Activated CD4-positive, alpha-beta T cell treated with anti-CD3 and anti-CD28 coated beads, Interleukin-2, amount 10 ng/mL, durations not matched to agents 24 days and 14 days (primary cell): ENCODE results near the gene RITA1. TPM values are rescaled to one million over a fixed set of nuclear protein-coding genes. Genes with fewer than 3 reads are reported as not detected.
"Not testable (repeated sequence)": the region's sequence is repeated elsewhere in the genome, so short reads cannot be mapped to it uniquely, and the experiment has no call there.

Experiments
- DNase-seq: peaks from one replicate; pipeline ENCODE4 v3.0.0; 2022
- H3K27ac Mint-ChIP-seq: one replicate; pipeline ENCODE4 v1.8.0; 2022; ENCODE audit warnings: mild to moderate bottlenecking, mixed read lengths
- H3K27me3 Mint-ChIP-seq: one replicate; pipeline ENCODE4 v1.8.0; 2022; ENCODE audit warnings: mixed read lengths
- H3K36me3 Mint-ChIP-seq: one replicate; pipeline ENCODE4 v1.8.0; 2022; ENCODE audit warnings: low read depth, mild to moderate bottlenecking, mixed read lengths
- H3K4me1 Mint-ChIP-seq: one replicate; pipeline ENCODE4 v1.8.0; 2021; ENCODE audit warnings: mixed read lengths
- H3K4me3 Mint-ChIP-seq: one replicate; pipeline ENCODE4 v1.8.0; 2022; ENCODE audit warnings: mild to moderate bottlenecking, moderate library complexity, mixed read lengths
- H3K9me3 Mint-ChIP-seq: one replicate; pipeline ENCODE4 v1.8.0; 2021; ENCODE audit warnings: mixed read lengths
- intact Hi-C: fragments of 100-400 bp; cut with micrococcal nuclease; formaldehyde crosslinking; loops from one replicate; pipeline ENCODE4 v1.15.1; 2023
- total RNA-seq: library from RNA; stranded (reverse); gene quantifications from 2 replicates; pipeline ENCODE4 v1.2.3, GENCODE V29; 2022

The RITA1 gene, protein sequence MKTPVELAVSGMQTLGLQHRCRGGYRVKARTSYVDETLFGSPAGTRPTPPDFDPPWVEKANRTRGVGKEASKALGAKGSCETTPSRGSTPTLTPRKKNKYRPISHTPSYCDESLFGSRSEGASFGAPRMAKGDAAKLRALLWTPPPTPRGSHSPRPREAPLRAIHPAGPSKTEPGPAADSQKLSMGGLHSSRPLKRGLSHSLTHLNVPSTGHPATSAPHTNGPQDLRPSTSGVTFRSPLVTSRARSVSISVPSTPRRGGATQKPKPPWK
- total RNA-seq, result 25.5 and 25.8 TPM in 2 replicates

DNA sequence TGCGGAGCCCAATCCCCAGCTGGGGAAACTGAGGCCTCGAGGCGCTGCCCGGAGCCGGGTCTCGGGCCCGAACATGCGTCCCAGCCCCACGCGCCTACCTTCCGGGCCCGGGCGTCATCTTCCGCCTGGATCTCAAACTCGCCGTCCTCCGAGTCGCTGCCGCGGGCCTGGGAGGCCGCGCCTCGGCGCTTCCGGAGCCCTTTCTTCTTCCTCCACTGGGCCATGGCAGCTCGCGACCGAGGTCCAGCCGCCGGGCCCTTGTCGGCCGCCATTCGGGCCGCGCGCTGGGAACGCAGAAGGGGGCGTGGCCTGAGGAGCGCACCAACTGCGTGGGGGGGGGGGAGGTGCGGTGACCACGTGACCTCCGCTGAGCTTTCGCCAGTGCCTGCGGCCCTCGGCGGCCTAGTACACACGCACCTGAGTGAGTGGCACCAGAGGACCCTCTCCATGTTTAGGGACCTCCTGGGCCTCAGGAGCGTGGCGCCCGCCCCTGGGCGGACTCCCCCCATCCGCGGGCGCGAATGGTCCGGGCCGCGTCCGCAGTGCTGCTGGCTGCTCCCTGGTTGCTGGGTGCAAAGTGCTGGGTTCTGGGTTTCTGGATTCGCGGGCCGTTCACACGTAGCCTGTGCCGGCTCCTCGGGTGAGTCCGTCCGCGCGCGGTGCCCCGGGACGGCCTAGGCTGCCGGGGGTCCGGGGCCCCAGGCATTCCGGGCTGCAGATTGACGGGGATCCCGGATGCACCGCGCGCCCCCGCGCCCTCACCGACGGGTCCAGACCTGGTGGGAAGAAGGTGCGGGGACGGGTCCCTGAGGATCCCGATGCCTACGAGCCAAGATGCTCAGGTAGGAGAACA lies at the start of gene RITA1, which contains the start of gene DDX54:
RITA1 (plus strand) TSS at position 542 of the 853 bp plus-strand sequence. CDS start 1,026 bp downstream, outside the sequence.
DDX54 (minus strand) TSS at position 299 of the 853 bp plus-strand sequence; CDS start at position 272, 27 bp downstream.
- H3K36me3 Mint-ChIP-seq, result peaks cover 26% of the 10 kb centered on the region
- intact Hi-C loops, result loop anchor here (1.0 to 2.0 kb wide), 3 partner anchors 33 to 173 kb away; partner anchors contain the start of genes PLBD2 and TPCN1
- H3K9me3 Mint-ChIP-seq, result no peaks in the 10 kb centered on the region

DNA sequence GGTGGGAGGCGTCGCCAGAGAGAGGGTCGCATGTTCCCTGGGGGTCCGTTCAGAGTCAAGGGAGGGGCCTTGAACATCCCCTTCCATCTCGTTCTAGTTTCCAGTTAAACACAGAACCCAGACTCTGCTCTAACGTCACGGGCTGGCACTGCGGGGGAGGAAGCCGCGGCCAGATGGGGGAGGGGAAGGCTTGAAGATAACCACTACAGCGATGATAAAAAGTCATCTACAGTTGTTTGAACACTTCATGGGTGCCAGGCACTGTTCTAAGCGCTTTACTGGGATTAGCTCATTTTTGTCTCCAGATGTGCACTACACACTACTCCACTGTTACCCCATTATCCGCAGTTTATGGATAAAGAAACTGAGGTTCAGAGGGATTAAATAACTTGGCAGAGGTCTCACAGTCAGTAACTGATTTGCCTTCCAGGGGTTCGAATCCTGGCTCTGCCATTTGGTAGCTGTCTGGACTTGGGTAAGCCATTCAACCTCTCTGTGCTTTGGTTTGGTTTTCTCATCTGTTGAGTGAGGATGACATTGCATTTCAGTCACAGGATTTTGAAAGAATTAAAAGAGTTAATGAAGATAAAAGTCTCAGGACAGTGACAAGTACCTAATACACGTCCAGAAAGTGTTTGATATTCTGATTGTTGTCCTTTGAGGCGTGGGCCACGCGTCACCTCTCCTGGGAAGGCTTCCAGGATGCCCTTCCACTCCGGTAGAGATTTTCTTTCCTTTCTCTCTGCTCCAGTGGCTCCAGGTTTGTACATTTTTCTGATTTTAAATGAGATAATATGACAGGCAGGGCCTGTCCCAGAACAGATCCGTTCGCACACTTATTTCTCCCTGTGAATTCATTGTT lies 49.2 kb upstream of the RITA1 start:
- H3K27ac Mint-ChIP-seq, result peak overlapping the region; percentile 54
- H3K27me3 Mint-ChIP-seq, result peaks cover 2% of the 10 kb centered on the region
- no peaks in the 10 kb centered on the region for H3K36me3 Mint-ChIP-seq
- no peaks in the 10 kb centered on the region for H3K9me3 Mint-ChIP-seq
- H3K4me1 Mint-ChIP-seq, result peaks cover 16% of the 10 kb centered on the region
- intact Hi-C loops, result loop anchor here (1.0 kb wide), 1 partner anchor 16 kb away; no protein-coding TSS in a partner anchor
- peak overlapping the region; percentile 81 for H3K4me3 Mint-ChIP-seq
- DNase-seq, result peak; percentile 78

More for the DNA sequence above, at the start of gene RITA1, which contains the start of gene DDX54:
- Mint-ChIP-seq H3K27me3 (no peaks in the 10 kb centered on the region), H3K4me1 (peaks cover 20% of the 10 kb centered on the region), H3K27ac (peak within 1 kb of the TSS; percentile 98), H3K4me3 (peak within 1 kb of the TSS; percentile 99)
- peak; percentile 94 for DNase-seq

DNA sequence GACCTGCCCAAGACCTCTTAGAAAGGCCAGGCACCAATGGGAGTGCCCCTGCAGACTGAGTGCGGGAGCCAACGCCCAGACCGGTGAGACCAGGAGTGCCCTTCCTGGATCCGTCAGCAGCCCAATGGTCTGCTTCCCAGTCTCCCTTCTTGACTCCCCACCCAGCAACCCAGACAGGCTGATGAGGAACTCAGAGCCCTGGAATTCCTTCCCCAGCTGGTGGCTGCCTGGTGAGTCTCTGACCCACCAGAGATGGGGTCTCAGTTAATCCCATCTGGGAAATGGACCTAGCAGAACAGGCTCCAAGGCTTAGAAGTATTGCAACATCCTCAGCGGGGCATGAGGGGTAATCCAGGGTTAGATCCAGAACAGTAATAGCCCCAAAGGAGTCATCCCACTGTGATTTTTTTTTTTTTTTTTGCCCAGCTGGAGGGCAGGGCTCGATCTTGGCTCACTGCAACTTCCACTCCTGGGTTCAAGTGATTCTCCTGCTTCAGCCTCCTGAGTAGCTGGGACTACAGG lies 48.5 kb upstream of the RITA1 start:
- Mint-ChIP-seq H3K36me3 (no peaks in the 10 kb centered on the region), H3K27me3 (peaks cover 2% of the 10 kb centered on the region), H3K4me1 (peaks cover 16% of the 10 kb centered on the region), H3K4me3 (no peak overlapping the region), H3K27ac (no peak overlapping the region), H3K9me3 (no peaks in the 10 kb centered on the region)
- DNase-seq, result no peak
- intact Hi-C loops, result loop anchor here (1.0 kb wide), 1 partner anchor 15 kb away; no protein-coding TSS in a partner anchor

DNA sequence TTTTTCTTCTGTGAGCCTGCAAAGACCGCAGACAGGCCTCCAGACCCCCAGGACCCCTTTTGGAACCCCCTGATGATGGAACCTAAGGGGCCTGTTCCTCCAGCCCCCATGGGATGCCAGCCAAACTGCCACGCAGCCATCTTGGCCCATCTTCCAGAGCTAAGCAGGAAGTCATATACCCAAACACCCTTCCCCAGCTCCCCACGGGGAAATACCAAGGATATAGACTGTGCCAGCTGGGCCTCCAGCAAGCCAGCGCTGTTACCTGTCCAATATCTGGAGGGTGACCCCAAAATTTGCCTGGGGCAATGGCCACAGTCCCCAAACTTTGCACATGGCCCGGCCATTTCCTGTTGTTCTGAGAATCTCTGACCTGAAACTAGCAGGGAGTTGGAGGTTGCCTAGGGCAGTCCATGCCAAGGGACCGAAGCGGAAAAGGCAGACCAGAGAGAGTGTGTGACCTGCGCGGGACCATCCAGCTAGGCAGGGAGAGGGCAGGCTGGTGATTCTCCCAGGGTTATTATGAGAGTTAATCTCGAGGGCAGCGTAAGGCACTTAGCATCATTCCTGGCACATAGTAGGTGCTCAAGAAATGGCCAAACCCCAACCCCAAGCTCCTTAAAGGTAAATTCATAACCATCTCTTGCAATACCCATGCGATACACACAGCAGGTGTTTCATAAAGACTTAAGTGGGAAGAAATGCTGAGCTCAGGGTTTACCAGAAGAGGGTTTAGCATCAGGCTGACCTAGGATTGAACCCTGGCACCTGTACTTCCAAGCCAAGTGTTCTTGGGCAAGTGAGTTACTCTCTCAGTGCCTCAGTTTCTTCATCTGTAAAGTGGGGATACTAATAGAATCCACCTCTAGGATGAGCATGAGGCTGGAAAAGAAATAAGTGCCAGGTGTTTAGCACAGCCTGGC lies 47.4 kb upstream of the RITA1 start:
- Mint-ChIP-seq H3K27me3 (peaks cover 2% of the 10 kb centered on the region), H3K4me1 (peaks cover 16% of the 10 kb centered on the region), H3K36me3 (no peaks in the 10 kb centered on the region), H3K27ac (no peak overlapping the region), H3K4me3 (no peak overlapping the region), H3K9me3 (no peaks in the 10 kb centered on the region)
- no peak for DNase-seq
- intact Hi-C loops, result no loop called here

DNA sequence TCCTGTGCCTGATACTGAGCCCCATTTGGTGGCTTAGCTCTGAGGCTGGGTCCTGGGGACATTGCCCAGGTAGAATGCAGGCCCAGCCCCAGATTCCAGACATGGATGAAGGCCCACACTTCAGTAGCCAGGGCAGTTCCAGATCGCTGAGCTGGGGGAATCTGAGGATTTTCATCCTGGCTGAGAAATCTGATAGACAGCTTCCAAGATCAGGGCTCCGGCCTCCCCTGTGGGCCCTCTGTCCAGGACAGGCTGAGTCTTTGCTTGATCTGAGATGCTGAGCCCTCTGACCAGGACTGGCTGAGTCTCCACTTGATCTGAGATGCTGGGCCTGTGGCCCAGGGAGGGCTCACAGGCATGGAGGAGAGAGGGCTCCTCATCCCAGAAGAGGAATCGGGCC lies 46.7 kb upstream of the RITA1 start:
- H3K27ac Mint-ChIP-seq, result no peak overlapping the region
- no peak overlapping the region for H3K4me3 Mint-ChIP-seq
- H3K27me3 Mint-ChIP-seq, result peaks cover 2% of the 10 kb centered on the region
- no peak for DNase-seq
- intact Hi-C loops, result no loop called here
- no peaks in the 10 kb centered on the region for H3K9me3 Mint-ChIP-seq
- no peaks in the 10 kb centered on the region for H3K36me3 Mint-ChIP-seq
- peaks cover 16% of the 10 kb centered on the region for H3K4me1 Mint-ChIP-seq

DNA sequence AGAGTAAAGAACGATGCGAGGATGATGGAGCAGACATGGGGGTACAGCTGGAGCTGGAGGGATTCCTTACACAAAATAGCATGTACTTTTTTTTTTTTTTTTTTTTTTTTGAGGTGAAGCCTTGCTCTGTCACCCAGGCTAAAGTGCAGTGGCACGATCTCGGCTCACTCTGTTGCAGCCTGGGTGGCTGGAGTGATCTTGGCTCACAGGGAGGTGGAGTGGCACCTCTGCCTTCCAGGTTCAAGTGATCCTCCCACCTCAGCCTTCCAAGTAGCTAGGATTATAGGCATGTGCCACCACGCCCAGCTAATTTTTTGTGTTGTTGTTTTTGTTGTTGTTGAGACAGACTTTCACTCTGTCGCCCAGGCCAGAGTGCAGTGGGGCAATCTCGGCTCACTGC lies 44.8 kb upstream of the RITA1 start:
- intact Hi-C loops, result no loop called here
- H3K9me3 Mint-ChIP-seq, result no peaks in the 10 kb centered on the region
- DNase-seq, result no peak
- peaks cover 6% of the 10 kb centered on the region for H3K27me3 Mint-ChIP-seq
- no peak overlapping the region for H3K27ac Mint-ChIP-seq
- no peak overlapping the region for H3K4me3 Mint-ChIP-seq
- H3K36me3 Mint-ChIP-seq, result no peaks in the 10 kb centered on the region
- peaks cover 14% of the 10 kb centered on the region for H3K4me1 Mint-ChIP-seq

DNA sequence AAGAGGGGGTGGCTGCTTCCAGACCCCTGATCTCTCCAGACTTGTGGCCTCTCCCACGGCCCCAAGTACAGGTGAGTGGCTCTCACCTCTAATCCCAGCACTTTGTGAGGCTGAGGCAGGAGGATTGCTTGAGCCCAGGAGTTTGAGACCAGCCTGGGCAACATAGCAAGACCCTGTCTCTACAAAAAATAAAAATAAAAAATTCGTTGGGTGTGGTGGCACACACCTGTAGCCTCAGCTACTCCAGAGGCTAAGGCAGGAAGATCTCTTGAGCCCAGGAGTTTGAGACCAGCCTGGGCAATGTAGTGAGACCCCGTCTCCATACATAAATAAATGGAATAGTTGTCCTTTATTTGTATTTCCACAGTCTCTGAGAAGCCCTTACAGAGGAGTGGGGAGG lies 43.8 kb upstream of the RITA1 start:
- DNase-seq, H3K36me3 Mint-ChIP-seq, H3K9me3 Mint-ChIP-seq, intact Hi-C loops, H3K4me3 Mint-ChIP-seq, H3K4me1 Mint-ChIP-seq, H3K27me3 Mint-ChIP-seq: not testable (repeated sequence)
- H3K27ac Mint-ChIP-seq, result peak overlapping the region; percentile 45

DNA sequence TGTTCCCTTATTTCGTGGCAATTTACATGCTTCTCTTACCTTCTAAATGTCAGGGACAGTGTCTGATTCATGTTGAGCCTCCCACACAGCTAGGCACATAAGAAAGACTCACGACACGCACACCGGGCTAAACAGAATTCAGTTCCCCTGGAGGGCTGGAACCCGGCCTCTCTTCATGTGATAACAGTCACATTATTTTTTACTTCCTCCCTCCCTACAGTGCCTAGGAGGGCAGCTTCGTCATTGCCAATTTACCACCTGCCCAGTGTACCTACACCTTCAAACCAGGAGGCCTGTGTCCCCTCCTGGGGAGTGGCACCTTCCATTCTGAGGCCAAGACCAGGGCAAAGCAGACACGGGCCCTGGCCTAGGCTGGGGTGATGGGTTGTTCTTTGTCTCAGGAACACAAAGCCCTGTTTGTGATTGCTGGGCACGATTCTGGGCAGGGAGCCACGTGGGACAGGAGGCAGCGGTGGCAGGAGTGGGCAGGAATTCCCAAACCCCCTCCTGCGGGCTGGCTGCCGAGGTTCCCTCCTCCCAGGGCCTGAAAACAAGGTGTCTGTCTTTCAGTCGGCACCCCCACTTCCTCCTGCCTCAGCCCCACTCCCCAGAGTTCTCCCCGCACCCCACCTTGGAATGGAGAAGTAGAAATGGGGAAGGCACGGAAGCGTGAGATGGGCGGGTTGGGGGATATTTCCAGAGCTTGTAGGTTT lies 43.2 kb upstream of the RITA1 start:
- intact Hi-C loops, result no loop called here
- H3K27me3 Mint-ChIP-seq, result peaks cover 10% of the 10 kb centered on the region
- no peak overlapping the region for H3K4me3 Mint-ChIP-seq
- no peaks in the 10 kb centered on the region for H3K9me3 Mint-ChIP-seq
- H3K36me3 Mint-ChIP-seq, result no peaks in the 10 kb centered on the region
- H3K4me1 Mint-ChIP-seq, result peaks cover 2% of the 10 kb centered on the region
- no peak for DNase-seq
- peak overlapping the region; percentile 45 for H3K27ac Mint-ChIP-seq

DNA sequence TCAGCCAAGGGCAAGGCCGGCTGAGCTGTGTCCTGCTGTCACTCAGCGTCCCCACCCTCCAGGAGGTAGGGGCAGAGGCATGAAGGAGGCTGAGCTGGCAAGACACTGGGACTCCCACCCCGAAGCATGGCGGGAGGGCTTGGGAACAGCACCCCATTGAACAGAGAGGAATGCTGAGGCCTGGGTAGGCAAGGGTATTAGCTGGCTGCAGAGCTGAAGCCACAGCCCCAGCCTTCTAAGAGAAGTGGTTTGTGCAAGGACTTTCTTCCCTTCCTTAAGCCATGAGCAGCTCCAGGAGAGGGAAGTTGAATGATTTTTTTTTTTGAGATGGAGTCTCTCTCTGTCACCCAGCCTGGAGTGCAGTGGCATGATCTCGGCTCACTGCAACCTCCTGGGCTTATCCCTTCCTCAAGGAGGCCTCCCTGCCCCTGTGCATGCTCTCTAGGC lies 42.6 kb upstream of the RITA1 start:
- no peak overlapping the region for H3K4me3 Mint-ChIP-seq
- no peak overlapping the region for H3K27ac Mint-ChIP-seq
- H3K27me3 Mint-ChIP-seq, result peaks cover 12% of the 10 kb centered on the region
- DNase-seq, result no peak
- H3K36me3 Mint-ChIP-seq, result no peaks in the 10 kb centered on the region
- intact Hi-C loops, result no loop called here
- no peaks in the 10 kb centered on the region for H3K9me3 Mint-ChIP-seq
- peaks cover 2% of the 10 kb centered on the region for H3K4me1 Mint-ChIP-seq

DNA sequence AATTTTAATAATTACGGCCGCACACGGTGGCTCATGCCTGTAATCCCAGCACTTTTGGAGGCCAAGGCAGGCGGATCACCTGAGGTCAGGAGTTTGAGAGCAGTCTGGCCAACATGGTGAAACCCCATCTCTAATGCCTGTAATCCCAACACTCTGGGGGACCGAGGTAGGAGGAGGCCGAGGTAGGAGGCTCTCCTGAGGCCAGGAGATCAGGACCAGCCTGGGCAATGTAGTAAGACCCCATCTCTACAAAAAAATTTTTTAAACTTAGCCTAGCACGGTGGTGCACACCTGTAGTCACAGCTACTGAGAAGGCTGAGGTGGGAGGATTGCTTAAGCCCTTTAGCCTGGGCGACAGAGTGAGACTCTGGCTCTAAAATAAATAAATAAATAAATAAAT lies 41.6 kb upstream of the RITA1 start:
- H3K27me3 Mint-ChIP-seq, result peaks cover 12% of the 10 kb centered on the region
- no peak for DNase-seq
- no peak overlapping the region for H3K27ac Mint-ChIP-seq
- no peaks in the 10 kb centered on the region for H3K36me3 Mint-ChIP-seq
- H3K9me3 Mint-ChIP-seq, result no peaks in the 10 kb centered on the region
- H3K4me1 Mint-ChIP-seq, result no peaks in the 10 kb centered on the region
- H3K4me3 Mint-ChIP-seq, result no peak overlapping the region
- intact Hi-C loops, result no loop called here

DNA sequence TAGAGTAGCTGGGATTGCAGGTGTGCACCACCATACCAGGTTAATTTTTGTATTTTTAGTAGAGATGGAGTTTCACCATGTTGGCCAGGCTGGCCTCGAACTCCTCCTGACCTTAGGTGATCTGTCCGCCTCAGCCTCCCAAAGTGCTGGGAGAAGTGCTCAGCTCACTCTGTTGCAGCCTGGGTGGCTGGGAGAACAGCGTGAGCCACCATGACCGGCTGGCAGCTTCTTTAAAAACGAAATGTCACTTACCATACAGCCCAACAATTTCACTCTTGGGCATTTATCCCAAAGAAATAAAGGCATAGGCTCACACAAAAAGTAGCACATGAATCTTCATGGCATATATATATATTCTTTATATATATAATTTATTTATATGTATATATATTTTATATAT lies 40.7 kb upstream of the RITA1 start:
- no peaks in the 10 kb centered on the region for H3K9me3 Mint-ChIP-seq
- intact Hi-C loops, result no loop called here
- no peaks in the 10 kb centered on the region for H3K4me1 Mint-ChIP-seq
- no peak overlapping the region for H3K27ac Mint-ChIP-seq
- H3K27me3 Mint-ChIP-seq, result peaks cover 13% of the 10 kb centered on the region
- no peak for DNase-seq
- H3K4me3 Mint-ChIP-seq, result no peak overlapping the region
- H3K36me3 Mint-ChIP-seq, result no peaks in the 10 kb centered on the region
